ENCODE data around the gene TAF1B.

TAF1B gene

GRCh38 chr2:9964334-9964980, 121.2 kb downstream of the TAF1B start:
- no peak for DNase-seq

DNA sequence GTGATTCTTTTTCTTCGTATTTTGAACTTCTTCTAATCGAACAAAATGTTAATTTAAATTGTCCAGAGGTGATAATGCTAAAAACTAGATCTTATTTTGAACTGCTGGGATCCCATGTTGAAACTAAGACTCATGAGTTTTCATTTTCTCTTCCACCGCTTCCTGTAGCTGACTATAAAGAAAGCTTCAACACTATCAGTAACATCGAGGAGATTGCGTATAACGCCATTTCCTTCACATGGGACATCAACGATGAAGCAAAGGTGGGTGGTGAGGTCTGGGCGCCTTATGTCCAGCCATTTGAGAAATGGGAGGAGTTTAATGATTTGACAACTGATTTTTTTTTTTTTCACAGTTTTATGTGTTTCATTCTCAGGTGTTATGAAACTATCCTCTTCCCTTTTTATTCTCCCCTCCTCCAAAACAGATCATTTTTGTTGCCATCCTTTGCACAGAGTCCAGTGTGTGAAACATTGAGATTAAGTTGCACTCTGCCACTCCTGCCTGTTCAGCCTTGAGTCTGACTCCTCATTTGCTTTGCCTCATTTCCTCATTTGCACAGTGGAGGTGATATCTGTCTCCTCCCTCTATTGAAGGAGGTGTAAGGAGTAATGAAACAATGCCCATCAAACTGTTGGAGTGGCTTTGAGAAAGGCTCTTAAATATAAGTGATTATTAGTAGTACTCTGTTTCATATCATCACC, 122.0 kb downstream of the TAF1B start:
- DNase-seq, result no peak

DNA sequence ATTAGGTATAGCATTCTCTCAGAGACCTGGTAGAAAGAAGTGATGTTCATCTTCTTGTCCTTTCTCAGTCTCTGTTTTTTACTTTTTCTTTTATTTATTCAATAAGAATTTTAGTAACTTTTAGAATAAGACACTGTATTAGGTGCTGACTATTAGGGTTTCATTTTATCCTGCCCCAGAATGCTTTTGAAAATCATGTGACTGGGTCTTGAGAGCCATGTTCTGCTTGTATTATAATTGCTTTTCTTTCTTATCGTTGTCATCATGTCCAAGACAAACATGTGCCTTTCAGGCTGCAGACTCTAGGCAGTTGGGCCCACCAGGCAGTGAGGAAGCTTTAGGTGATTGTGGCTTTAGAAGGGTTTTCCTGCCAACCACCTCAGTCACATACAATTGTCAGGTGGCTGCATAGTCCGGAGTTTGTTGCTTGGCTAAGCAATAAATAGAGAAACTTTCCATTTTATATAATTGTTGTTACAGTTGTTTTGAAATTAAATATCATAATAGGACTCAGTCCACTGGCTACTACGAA, 123.3 kb downstream of the TAF1B start:
- no peak for DNase-seq

DNA sequence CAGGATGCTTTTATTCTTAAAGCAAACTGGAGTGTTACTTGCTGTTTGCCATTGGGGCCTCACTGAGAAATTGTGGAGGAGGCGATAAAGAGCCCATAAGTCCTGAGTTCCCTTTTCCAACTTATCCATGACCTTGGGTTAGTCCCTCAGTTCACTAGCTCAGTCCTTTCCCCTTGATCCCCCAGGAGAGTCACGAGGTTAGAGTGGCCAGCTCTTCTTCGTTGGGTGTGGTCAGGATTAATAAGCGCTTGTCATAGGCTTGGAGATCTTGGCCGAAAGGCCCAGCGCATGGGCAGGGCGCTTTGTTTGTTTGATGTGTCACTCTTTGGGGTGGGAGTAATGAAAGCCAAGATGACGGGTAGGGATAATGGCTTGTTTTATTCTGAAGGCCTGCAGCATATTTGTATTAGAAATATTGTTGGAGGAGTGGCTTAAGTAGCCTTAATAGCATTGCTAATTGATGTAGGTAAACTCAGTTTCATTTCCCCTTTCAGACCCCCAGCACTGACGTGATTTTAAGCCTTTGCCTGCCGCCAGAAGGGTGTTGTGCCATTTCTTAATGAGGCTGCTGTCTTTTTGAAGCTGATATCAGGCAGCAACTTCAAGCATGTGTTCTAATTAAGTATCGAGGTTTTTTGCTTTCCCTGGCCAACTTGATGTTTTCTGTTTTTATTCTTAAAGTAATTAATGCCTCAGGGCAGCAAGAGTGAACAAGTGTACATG, 123.9 kb downstream of the TAF1B start:
- no peak for DNase-seq

- DNase-seq, result no peak
These were observed 125.6 kb downstream of the TAF1B start for GRCh38 chr2:9968553-9969497.

DNA sequence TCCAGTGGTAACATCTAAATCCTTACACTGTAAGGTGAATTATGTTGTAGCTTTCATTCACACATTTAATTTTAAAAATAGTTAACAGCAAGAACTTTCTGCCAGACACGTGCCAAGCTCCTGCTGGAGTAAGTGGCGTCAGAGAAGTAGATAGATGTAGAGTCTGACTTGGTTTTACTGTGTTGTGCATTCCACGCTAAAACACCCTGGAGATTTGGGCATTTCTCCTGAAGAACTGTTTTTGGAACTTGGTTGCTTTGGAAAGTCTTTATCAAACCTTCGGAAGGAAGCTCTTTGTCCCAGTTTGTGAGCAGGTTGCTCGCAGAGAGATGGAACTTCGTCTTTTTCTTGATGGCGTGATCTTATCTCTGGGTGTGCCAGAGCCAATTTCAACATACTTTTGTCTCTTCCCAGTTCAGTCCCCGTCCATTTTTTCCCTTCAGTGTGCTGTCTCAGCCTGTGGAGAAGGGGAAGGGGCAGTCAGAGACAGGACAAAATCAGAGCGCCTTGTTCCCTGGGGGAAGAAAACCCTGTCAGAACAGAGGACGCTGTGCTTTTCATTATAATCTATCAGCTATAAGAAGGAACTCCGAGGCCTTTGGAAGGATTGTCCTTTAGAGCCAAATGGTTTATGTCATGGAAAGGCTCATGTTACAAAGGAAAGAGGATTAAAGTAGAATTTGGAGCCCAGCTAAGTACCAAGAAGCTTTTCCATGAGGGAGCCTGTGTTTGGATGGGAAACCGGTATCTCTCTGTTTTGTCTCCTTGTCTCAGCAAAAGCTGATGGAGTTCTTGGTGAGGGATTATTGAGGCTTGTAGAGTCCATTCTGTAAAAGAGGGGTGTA, 127.1 kb downstream of the TAF1B start:
- DNase-seq, result no peak

DNA sequence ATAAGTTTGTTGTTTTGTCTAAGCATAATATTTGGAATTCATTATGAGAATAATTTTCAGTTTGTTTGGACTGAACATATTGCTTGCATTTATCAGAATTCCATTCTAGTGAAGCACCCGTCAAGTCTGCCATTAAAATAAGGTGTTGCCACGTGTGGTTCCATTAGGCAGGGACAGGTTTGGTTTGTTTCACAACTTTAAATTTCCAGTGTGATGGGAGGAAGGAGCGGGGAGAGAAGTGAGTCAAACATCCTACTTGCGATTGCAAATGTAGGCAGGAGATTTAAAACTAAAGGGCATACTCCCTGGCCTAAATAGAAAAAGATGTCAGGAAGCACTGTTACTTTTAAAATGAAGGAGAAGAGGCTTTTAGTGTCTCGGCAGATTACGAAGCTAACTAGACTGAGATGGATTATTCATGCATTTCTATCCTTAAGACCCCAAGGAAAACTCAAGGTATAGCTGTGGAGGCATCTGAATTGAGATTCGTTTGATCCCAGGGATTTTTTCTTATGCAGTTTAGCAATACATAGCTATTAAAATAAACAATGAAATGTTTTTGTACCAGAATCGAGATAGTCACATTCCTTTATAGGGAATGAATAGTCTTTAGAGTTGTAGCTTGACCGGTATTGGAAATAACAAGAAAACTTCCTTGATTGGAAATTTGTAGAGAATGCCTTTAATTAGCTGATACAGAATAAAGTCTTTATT, 128.0 kb downstream of the TAF1B start:
- no peak for DNase-seq

DNA sequence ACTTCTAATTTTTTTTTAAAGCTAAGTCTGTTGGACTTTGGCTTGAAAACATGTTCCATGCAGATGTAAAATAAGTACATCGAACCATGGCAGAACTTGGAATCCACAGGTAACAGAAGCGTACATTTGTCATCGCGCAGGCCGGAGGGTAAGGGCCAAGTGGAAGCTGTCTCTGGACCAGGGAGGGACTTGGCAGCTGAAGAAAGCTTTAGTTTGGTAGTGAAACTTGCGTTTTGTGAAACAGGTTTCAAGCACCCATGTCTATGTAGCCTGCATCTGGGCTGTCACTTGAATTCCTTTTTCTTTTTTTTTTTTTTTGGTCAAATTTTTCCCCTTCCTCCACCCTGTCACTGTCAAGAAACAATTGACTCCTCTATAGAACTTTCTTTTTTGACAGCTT, 128.6 kb downstream of the TAF1B start:
- DNase-seq, result no peak

- DNase-seq, result peak in 2 of 51 donors; percentile 30 to 49
These were observed 129.6 kb downstream of the TAF1B start for GRCh38 chr2:9972621-9973479.

DNA sequence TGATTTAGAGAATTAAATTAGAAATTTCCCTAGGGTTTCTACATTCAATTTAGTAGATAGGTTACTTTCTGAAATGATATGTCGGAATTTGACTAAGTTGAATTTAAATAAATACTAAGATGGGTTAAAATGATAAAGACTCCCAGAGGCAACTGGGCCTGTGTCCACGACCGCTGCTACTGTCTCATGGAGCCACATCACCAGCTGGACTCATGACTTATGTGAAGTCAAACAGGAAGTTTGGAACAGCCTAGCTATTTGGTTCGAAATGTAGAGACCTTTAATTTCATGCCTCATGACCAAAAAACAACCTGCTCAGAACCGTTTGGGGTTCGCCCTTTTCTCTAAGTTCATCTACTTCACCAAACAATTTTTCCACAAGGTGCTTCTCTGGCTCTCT, 130.4 kb downstream of the TAF1B start:
- DNase-seq, result no peak

GRCh38 chr2:9974343-9974742, 131.1 kb downstream of the TAF1B start:
- DNase-seq, result no peak

- DNase-seq, result no peak
These were observed 132.1 kb downstream of the TAF1B start for GRCh38 chr2:9975328-9975727.

DNA sequence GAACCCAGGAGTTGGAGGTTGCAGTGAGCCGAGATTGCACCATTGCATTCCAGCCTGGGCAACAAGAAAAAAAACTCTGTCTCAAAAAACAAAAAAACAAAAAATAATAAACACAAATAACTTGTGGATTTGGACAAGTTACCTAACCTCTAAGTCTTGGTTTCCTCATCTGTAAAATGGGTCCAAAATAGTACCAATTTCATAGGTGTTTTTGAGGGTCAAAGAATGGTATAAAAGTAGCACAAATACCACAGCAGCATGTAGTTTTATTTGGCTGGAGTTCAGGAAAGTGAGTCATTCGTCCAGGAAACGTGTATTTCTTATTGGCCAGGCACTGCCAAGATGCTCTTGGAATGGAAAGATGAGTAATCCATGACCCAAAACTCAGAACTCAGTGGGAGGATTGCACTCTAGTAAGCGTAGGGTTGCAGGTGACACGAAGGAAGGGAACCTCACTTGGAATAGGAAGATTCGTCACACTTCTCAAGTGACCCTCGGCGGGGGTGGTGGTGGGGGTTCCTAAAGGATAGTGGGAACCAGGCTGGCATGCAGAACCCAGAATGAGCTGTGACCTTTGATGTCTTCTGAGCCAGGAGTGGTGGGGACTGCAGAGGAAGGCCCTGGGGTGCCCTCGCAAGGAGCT, 132.7 kb downstream of the TAF1B start:
- DNase-seq, result peak in 1 of 51 donors; percentile 12

GRCh38 chr2:9979977-9980376, 136.7 kb downstream of the TAF1B start:
- no peak for DNase-seq

DNA sequence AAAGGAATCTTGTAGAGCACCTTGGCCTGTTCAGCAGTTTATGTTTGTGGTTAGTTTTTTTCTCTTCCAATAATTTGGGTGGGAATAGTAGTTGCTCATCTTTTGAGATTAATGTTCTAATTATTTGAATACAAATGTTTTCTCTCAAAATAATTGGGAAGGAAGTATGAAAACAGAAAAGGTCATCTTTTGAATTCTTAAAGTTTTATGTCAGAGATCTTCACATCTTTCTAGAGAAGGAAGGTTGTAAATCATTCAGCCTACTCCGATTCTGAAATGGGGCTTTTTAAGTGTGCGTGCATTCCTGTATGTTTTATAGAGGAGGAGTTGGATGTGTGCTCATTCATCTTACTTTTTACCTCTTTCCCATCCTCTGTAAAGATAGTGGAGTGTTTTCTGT, 137.2 kb downstream of the TAF1B start:
- DNase-seq, result no peak

DNA sequence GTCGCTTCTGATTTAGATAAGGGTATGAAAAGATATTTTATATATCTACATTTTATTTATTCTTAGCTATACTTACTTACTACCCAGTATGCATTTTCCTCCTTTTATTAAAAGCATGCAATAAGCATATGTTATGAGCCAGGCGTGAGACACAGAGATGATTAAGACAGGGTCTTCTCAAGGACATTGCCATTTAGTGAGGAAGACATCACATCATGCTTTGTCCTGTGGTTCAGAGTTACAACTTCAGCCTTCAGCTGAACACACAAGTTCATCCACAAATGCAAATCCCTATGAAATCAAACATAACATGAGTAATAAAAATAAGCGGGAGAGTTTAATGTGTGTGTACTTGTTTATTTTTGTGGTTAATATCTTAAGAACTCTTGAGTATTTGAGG, 138.4 kb downstream of the TAF1B start:
- DNase-seq, result no peak

- no peak for DNase-seq
These were observed 139.0 kb downstream of the TAF1B start for GRCh38 chr2:9982248-9982647.

DNA sequence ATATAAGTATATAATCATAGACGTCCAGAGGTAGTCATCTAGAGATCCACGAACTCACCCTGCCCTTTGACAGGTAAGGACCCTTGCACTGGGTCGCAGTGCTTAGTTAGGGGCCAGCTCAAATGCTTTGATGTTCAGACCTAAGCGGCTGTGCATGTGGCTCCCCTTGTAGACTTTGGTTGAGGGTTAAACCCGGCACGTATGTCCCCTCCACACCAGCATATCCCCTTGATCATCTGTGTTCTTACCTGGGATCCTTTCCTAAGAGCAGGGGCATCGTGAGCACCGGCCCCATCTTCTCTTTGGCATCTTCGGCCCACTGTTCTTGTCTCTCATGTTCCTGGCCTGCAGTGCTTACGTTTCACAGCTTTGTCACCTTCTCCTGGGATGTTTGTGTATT, 139.6 kb downstream of the TAF1B start:
- no peak for DNase-seq
